Hepatocyte (in vitro differentiated cells): ENCODE results near the gene FYN.

ENCODE experiments used
- EZH2phosphoT487 ChIP-seq: fragments of 200-600 bp; sonication (generic); IDR thresholded peaks from one replicate; pipeline ENCODE4 v1.6.1; 2018; ENCODE audit warnings: antibody characterized with exemption, mild to moderate bottlenecking, low read depth, moderate library complexity; ENCODE audit not compliant: unreplicated experiment, severe bottlenecking
- TF ChIP-seq, protein P1 (sequence below): fragments of 200-600 bp; sonication (generic); IDR thresholded peaks from 2 replicates; pipeline ENCODE4 v1.5.1; 2016; ENCODE audit warnings: antibody characterized with exemption, mild to moderate bottlenecking; ENCODE audit not compliant: poor library complexity

DNA sequence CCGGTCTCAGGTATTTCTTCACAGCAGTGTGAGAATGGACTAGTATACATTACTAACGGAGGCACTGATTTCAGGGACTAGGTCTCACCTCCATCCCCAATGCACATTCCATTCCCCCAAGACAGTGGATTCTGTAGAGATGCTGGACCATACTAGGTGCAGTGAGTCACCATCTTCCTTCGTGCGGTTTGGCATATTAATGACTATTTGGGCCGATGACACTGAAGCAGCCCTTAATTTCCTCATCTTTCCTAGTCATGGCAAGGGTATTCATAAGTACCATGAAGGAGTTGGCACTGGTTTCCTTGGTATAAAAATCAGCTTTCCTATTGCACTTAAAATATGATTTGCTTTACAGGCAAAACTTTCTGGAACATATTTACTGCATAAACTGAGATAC is 146.2 kb downstream of the FYN start:
- TF ChIP-seq, protein P1, sequence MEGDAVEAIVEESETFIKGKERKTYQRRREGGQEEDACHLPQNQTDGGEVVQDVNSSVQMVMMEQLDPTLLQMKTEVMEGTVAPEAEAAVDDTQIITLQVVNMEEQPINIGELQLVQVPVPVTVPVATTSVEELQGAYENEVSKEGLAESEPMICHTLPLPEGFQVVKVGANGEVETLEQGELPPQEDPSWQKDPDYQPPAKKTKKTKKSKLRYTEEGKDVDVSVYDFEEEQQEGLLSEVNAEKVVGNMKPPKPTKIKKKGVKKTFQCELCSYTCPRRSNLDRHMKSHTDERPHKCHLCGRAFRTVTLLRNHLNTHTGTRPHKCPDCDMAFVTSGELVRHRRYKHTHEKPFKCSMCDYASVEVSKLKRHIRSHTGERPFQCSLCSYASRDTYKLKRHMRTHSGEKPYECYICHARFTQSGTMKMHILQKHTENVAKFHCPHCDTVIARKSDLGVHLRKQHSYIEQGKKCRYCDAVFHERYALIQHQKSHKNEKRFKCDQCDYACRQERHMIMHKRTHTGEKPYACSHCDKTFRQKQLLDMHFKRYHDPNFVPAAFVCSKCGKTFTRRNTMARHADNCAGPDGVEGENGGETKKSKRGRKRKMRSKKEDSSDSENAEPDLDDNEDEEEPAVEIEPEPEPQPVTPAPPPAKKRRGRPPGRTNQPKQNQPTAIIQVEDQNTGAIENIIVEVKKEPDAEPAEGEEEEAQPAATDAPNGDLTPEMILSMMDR = no peak
- no peak for TF ChIP-seq EZH2phosphoT487
